WTC11 (cell line): ENCODE data around the gene IL23R. TPM values are rescaled to one million over a fixed set of nuclear protein-coding genes. Genes with fewer than 3 reads are reported as not detected.

ENCODE experiments used
- ATAC-seq: fragments of 200-7000 bp; cut with Tn5 transposase; 2 replicates; pipeline ENCODE4 v1.10.0; 2021; ENCODE audit warnings: mild to moderate bottlenecking, moderate library complexity
- CTCF ChIA-PET: fragments of 300-600 bp; sonication (Branson Sonifier 250); formaldehyde crosslinking; loops from one replicate; lab custom pipeline; 2021; ENCODE audit warnings: antibody characterized with exemption; lab: Charles Lee
- POLR2A ChIA-PET: fragments of 350-600 bp; sonication (Branson Sonifier 250); formaldehyde crosslinking; loops from one replicate; lab custom pipeline; 2021; ENCODE audit warnings: antibody characterized with exemption; lab: Charles Lee
- DNase-seq: peaks from one replicate; pipeline ENCODE4 v3.0.0; 2021; ENCODE audit warnings: low spot score
- H3K27ac Mint-ChIP-seq: 2 replicates; pipeline ENCODE4 v1.8.0; 2021; ENCODE audit warnings: mixed read lengths
- H3K27me3 Mint-ChIP-seq: 2 replicates; pipeline ENCODE4 v1.8.0; 2021; ENCODE audit warnings: low read depth, mild to moderate bottlenecking, moderate library complexity, mixed read lengths
- H3K36me3 Mint-ChIP-seq: 2 replicates; pipeline ENCODE4 v1.8.0; 2021; ENCODE audit warnings: mixed read lengths
- H3K4me1 Mint-ChIP-seq: 2 replicates; pipeline ENCODE4 v1.8.0; 2022; ENCODE audit warnings: mixed read lengths
- H3K4me3 Mint-ChIP-seq: 2 replicates; pipeline ENCODE4 v1.8.0; 2021; ENCODE audit warnings: mild to moderate bottlenecking, moderate library complexity, mixed read lengths
- H3K9me3 Mint-ChIP-seq: 2 replicates; pipeline ENCODE4 v1.8.0; 2021; ENCODE audit warnings: mixed read lengths
- ATF1 ChIP-seq: sonication (generic); formaldehyde crosslinking; IDR thresholded peaks from 2 replicates; pipeline ENCODE4 v1.8.1; 2023; ENCODE audit warnings: mild to moderate bottlenecking, moderate library complexity, missing genetic modification reagents
- CDX4 ChIP-seq: fragments of 250-450 bp; sonication (Bioruptor Pico); IDR thresholded peaks from 2 replicates; pipeline ENCODE4 v1.9.0; 2021; ENCODE audit warnings: moderate library complexity, mild to moderate bottlenecking, inconsistent platforms, borderline replicate concordance
- E2F4 ChIP-seq: sonication (generic); formaldehyde crosslinking; IDR thresholded peaks from 2 replicates; pipeline ENCODE4 v1.8.1; 2022; ENCODE audit warnings: low read depth, mild to moderate bottlenecking, moderate library complexity, missing genetic modification reagents, borderline replicate concordance
- E2F5 ChIP-seq: sonication (generic); formaldehyde crosslinking; IDR thresholded peaks from 2 replicates; pipeline ENCODE4 v1.8.1; 2022; ENCODE audit warnings: mild to moderate bottlenecking, moderate library complexity, missing genetic modification reagents
- ERG ChIP-seq: fragments of 250-450 bp; sonication (Bioruptor Pico); IDR thresholded peaks from 2 replicates; pipeline ENCODE4 v1.8.0; 2021; ENCODE audit warnings: mild to moderate bottlenecking
- ETV6 ChIP-seq: sonication (generic); formaldehyde crosslinking; IDR thresholded peaks from 2 replicates; pipeline ENCODE4 v1.8.1; 2022; ENCODE audit warnings: mild to moderate bottlenecking, missing genetic modification reagents
- FOXJ3 ChIP-seq: sonication (generic); formaldehyde crosslinking; IDR thresholded peaks from 2 replicates; pipeline ENCODE4 v1.9.0; 2021; ENCODE audit warnings: missing genetic modification reagents, mild to moderate bottlenecking, borderline replicate concordance
- FOXK1 ChIP-seq: sonication (generic); formaldehyde crosslinking; IDR thresholded peaks from 2 replicates; pipeline ENCODE4 v1.8.0; 2022; ENCODE audit warnings: mild to moderate bottlenecking, moderate library complexity, missing genetic modification reagents
- GTF2I ChIP-seq: fragments of 250-450 bp; sonication (Bioruptor Pico); conservative IDR thresholded peaks from 2 replicates; pipeline ENCODE4 v1.4.0; 2021; ENCODE audit warnings: mild to moderate bottlenecking
- IRF1 ChIP-seq: sonication (generic); formaldehyde crosslinking; IDR thresholded peaks from 2 replicates; pipeline ENCODE4 v1.8.0; 2023; ENCODE audit warnings: missing genetic modification reagents
- JUN ChIP-seq: sonication (generic); formaldehyde crosslinking; IDR thresholded peaks from 2 replicates; pipeline ENCODE4 v1.8.0; 2023; ENCODE audit warnings: mild to moderate bottlenecking, missing genetic modification reagents
- MAX ChIP-seq: sonication (generic); formaldehyde crosslinking; IDR thresholded peaks from 2 replicates; pipeline ENCODE4 v1.8.0; 2022; ENCODE audit warnings: mild to moderate bottlenecking, missing genetic modification reagents
- NFATC4 ChIP-seq: fragments of 250-450 bp; sonication (Bioruptor Pico); IDR thresholded peaks from 2 replicates; pipeline ENCODE4 v1.9.0; 2021; ENCODE audit warnings: mild to moderate bottlenecking
- NFE2L1 ChIP-seq: sonication (generic); formaldehyde crosslinking; IDR thresholded peaks from 2 replicates; pipeline ENCODE4 v1.8.1; 2023; ENCODE audit warnings: missing genetic modification reagents
- SMAD4 ChIP-seq: sonication (generic); formaldehyde crosslinking; IDR thresholded peaks from 2 replicates; pipeline ENCODE4 v1.8.0; 2022; ENCODE audit warnings: mild to moderate bottlenecking, missing genetic modification reagents
- TEAD1 ChIP-seq: sonication (generic); formaldehyde crosslinking; IDR thresholded peaks from 2 replicates; pipeline ENCODE4 v1.8.0; 2022; ENCODE audit warnings: mild to moderate bottlenecking, missing genetic modification reagents
- TEAD4 ChIP-seq: sonication (generic); formaldehyde crosslinking; IDR thresholded peaks from 2 replicates; pipeline ENCODE4 v1.8.0; 2022; ENCODE audit warnings: mild to moderate bottlenecking, missing genetic modification reagents
- ZNF219 ChIP-seq: sonication (generic); formaldehyde crosslinking; IDR thresholded peaks from 2 replicates; pipeline ENCODE4 v1.8.0; 2023; ENCODE audit warnings: missing genetic modification reagents, mild to moderate bottlenecking, borderline replicate concordance
- ZNF232 ChIP-seq: sonication (generic); formaldehyde crosslinking; IDR thresholded peaks from 2 replicates; pipeline ENCODE4 v1.8.0; 2022; ENCODE audit warnings: mild to moderate bottlenecking, missing genetic modification reagents
- ZNF423 ChIP-seq: fragments of 250-450 bp; sonication (Bioruptor Pico); IDR thresholded peaks from 2 replicates; pipeline ENCODE4 v2.1.2; 2022; ENCODE audit warnings: mild to moderate bottlenecking, moderate library complexity
- ZNF425 ChIP-seq: fragments of 250-450 bp; sonication (Bioruptor Pico); conservative IDR thresholded peaks from 2 replicates; pipeline ENCODE4 v1.9.0; 2021; ENCODE audit warnings: mild to moderate bottlenecking
- ZNF671 ChIP-seq: fragments of 250-450 bp; sonication (Bioruptor Pico); IDR thresholded peaks from 2 replicates; pipeline ENCODE4 v1.8.0; 2021; ENCODE audit warnings: mild to moderate bottlenecking
- ZSCAN18 ChIP-seq: fragments of 250-450 bp; sonication (Bioruptor Pico); IDR thresholded peaks from 2 replicates; pipeline ENCODE4 v2.1.2; 2022; ENCODE audit warnings: mild to moderate bottlenecking, moderate library complexity
- total RNA-seq: library from RNA; stranded (reverse); gene quantifications from 3 replicates; pipeline ENCODE4 v1.2.3, GENCODE V29; 2021

IL23R gene
- total RNA-seq, 1 experiment from 2014 or later: not detected

- TF ChIP-seq E2F4 (CRISPR knock-in tag): no peak
- no peak for TF ChIP-seq ZNF423 (CRISPR knock-in tag)
- no peak for TF ChIP-seq ERG (CRISPR knock-in tag)
- TF ChIP-seq TEAD4: no peak
- no peak for TF ChIP-seq ATF1
Observed at GRCh38 chr1:67174716-67175284, 8.5 kb downstream of the IL23R start (continued).

- Mint-ChIP-seq H3K27ac (no peak overlapping the region), H3K36me3 (no peaks in the 10 kb centered on the region), H3K4me1 (no peaks in the 10 kb centered on the region), H3K4me3 (no peak overlapping the region), H3K9me3 (no peaks in the 10 kb centered on the region; the same call in 1 of the 2 replicates), H3K27me3 (no peaks in the 10 kb centered on the region; the same call in 1 of the 2 replicates)
- TF ChIP-seq ZNF219 (CRISPR knock-in tag): no peak
- no peak for TF ChIP-seq NFATC4 (CRISPR knock-in tag)
- TF ChIP-seq SMAD4: no peak
- TF ChIP-seq ETV6 (CRISPR knock-in tag): no peak
- no peak for TF ChIP-seq ATF1
- no peak for TF ChIP-seq GTF2I (CRISPR knock-in tag)
- TF ChIP-seq IRF1 (CRISPR knock-in tag): no peak
- POLR2A ChIA-PET: no interaction called here
- ATAC-seq: no peak
- DNase-seq: no peak
- CTCF ChIA-PET: interaction anchor here (1.2 kb wide), 2 partner anchors 38 to 173 kb away, joined by 3 to 6 read pairs; no protein-coding TSS in a partner anchor
Observed at GRCh38 chr1:67175530-67176087, 9.4 kb downstream of the IL23R start.

- peaks cover 5% of the 10 kb centered on the region for H3K27me3 Mint-ChIP-seq
- ChIA-PET POLR2A (no interaction called here), CTCF (interaction anchor here (1.5 kb wide), 1 partner anchor 28 kb away, joined by 3 read pairs; no protein-coding TSS in a partner anchor)
- peaks cover 6% of the 10 kb centered on the region for H3K36me3 Mint-ChIP-seq
- no peak for DNase-seq
- H3K9me3 Mint-ChIP-seq: peaks cover 15% of the 10 kb centered on the region
- H3K27ac Mint-ChIP-seq: no peak overlapping the region
- H3K4me1 Mint-ChIP-seq: no peaks in the 10 kb centered on the region
- H3K4me3 Mint-ChIP-seq: no peak overlapping the region
- no peak for ATAC-seq
- no peak for TF ChIP-seq TEAD1 (CRISPR knock-in tag)
- TF ChIP-seq NFE2L1 (CRISPR knock-in tag): no peak
- TF ChIP-seq CDX4: no peak
- TF ChIP-seq ZNF425 (CRISPR knock-in tag): no peak
- no peak for TF ChIP-seq FOXK1 (CRISPR knock-in tag)
- TF ChIP-seq ZNF232 (CRISPR knock-in tag): no peak
- no peak for TF ChIP-seq FOXJ3
- TF ChIP-seq ZNF671: no peak
- TF ChIP-seq E2F5 (CRISPR knock-in tag): no peak
- TF ChIP-seq JUN (CRISPR knock-in tag): no peak
- TF ChIP-seq ZNF219 (CRISPR knock-in tag): no peak
- no peak for TF ChIP-seq MAX
- no peak for TF ChIP-seq E2F4 (CRISPR knock-in tag)
- TF ChIP-seq ZSCAN18 (CRISPR knock-in tag): no peak
Observed at GRCh38 chr1:67184838-67185421, 18.7 kb downstream of the IL23R start.
